Anterior cingulate cortex (tissue), 58 donors: ENCODE data around the gene IFITM5.
A peak's percentile ranks its signal among the peaks of the same experiment; 100 is the strongest.

Source experiments
- DNase-seq, 58 donors: peaks; one replicate each; lab custom pipeline; 2025; lab: John Stamatoyannopoulos, UW

IFITM5 gene

DNA sequence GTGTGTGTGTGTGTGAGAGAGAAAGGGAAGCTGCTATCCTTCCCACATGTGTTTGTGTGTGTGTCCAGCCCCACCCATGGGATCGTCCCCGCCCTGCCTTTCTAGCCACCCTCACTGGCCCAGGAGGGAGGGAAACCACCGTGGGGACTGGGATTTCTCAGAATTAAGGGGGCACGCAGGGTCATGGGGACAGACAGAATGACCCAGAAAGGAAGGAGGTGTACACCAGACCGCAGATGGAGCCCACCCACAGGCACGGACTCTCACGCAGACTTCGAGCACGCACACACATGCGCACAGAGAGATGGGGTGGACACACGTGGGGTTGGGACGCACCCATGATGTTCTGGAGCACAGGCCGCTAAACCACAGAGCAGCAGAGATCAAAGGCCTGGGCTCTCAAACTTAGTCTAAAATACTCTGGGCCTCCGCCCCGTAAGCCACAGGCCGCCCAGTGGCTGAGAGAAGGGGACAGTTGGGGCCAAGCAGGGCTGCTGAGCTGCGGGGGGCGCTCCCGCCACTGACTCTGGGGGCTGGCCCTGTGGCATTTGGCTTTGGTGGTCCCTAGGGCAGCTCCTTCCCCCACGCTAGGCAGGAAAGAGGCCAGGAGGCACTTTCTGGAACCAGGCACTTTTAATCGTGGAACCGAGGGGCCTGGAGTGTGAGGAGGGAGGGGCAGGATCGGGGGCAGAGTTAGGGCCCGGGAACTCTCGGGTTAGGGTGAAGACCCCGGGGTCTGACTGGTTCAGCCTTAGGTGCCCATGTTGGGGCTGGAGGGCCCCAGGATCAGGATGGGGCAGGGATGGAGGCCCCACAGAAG, 1.5 kb downstream of the IFITM5 start:
- no peak for DNase-seq

DNA sequence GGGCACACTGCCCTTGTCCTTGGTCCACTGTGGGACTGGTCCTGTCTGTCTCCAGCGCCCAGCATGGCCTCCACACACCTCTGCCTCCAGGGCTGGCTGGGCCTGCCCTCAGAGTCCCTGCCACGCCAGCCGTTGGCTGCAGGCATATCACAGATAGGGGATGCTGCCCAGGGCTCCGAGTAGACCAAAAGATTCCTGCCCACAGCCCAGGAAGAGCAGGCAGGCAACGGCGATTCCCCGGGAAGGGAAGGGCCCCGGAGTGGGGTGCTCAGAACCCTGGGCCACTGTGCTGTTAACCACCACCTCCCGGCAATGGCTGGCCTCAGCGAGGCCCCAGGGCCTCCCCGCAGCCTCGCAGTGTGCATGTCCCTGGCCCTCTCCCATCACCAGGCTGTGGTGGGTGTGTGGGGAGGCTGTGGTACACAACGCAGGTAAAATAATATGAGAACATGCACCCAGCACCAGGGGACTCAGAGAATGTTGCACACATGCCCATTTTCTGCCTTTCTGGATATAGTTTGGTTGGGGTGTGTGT, 2.2 kb downstream of the IFITM5 start:
- DNase-seq, result no peak

DNA sequence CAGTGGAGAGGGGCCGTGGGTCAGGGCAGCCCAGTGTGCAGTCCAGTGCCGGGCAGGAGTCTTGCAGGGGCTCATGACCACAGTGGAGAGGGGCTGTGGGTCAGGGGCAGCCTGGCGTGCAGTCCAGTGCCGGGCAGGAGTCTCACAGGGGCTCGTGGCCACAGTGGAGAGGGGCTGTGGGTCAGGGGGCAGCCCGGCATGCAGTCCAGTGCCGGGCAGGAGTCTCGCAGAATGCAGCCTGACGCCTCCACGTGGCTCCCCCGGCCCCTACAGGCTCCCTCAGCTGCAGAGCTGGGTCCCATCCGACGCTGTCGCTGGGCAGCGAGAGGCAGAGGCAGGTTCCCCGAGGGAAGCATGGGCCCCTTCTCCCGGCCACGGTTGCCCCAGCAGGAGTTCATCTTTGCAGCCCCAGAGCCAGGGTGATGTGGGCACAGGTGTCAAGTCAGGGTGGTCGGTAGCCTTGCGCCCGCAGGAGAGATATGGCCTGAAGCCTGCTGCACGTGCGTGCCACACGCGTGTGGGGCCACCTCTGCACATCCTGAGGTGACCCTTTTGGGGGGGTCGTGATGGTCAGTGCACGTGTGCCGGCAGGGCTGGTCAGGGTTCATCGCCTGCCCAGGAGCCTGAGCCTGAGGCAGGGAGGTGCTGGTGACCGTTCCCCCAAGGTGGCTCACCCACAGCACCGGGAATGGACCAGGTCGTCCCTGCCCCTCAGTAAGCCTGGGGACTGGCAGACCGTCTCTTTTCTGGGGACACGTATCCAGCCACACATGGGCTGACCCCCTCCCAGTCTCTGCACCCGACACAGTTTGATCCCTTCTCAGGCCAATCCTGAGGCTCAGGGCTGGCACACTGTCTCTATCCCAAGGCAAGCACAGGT, 2.9 kb downstream of the IFITM5 start:
- DNase-seq, result no peak

DNA sequence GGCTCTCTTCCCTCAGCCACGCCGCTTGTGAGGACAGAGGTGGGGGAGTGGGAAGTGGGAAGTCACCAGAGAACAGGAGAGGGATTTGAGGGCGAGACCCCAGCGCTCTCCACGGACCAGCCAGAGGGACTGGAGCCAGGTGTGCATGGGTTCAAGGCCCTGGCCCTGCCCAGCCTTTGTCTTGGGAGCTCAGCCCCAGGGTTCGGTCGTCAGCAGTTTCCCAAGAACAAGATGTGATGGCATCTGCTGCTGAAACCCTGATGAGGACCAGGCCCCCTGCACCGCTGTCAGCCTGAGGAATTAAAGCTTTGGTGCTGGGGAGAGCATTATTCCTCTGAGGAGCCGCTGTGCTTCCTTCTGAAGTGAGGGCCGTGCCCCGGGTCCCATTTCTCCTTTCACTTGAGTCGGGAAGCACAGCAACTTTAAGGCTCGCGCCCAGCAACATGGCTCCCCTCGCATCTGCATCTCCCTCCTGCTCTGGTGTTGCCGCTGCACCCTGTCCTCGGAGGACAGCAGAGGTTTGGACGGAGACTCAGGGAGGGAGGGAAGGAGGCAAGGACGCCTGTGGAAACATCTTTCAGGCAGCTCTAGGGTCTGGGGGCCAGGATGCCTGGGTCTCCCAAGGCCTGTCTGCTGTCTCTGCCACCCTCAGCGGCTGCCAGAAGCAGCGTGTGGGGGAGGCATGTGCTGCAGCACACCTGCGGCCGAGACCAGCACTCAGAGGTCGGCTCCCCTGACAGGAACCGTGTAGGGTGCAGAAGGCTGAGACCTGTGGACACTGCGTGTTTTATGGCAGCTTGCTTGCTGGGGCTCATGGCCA, 3.8 kb downstream of the IFITM5 start:
- no peak for DNase-seq

DNA sequence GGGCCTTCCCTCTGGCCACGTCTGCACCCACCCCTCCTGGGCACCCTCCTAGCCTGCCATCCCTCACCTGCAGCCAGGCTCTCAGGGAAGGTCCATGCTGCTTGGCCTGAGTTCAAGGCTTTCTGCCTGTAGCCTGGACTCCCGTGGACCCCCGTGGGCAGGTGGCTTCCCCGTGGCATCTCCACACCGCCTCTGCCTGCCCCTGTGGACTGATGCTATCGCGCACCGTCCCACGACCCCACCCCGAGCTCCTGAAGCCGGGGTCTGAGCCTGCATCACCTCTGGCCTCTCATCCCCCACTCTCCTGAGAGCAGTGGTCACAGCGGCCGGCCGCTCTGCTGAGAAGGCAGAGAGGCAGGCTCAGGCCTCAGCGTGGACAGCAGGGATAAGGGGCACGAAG, 4.5 kb downstream of the IFITM5 start:
- DNase-seq, result no peak

DNA sequence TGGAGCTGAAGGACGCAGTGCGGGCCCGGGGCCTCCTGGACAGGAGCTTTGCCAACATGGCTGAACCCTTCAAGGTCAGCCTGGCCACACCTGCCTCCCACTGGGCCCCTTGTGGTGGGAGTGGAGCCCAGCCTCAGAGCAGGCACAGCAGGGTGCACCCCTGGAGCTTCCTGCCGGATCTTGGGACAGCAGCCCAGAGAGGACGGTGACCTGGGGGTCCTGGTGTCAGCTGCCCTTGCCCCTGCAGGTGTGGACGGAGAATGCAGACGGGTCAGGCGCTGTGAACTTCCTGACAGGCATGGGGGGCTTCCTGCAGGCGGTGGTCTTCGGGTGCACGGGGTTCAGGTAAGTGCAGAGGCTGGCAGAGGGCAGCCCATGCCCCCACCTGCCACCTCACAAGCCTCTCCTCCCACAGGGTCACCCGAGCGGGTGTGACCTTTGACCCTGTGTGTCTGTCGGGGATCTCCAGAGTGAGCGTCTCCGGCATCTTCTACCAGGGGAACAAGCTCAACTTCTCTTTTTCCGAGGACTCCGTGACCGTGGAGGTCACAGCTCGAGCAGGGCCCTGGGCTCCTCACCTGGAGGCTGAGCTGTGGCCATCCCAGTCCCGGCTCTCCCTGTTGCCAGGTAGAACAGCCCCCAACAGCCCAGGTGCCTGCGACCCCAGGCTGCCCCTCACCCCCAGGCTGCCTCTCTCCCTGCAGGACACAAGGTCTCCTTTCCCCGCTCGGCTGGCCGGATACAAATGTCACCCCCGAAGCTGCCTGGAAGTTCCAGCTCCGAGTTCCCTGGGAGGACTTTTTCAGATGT, 5.3 kb downstream of the IFITM5 start:
- DNase-seq, result no peak

DNA sequence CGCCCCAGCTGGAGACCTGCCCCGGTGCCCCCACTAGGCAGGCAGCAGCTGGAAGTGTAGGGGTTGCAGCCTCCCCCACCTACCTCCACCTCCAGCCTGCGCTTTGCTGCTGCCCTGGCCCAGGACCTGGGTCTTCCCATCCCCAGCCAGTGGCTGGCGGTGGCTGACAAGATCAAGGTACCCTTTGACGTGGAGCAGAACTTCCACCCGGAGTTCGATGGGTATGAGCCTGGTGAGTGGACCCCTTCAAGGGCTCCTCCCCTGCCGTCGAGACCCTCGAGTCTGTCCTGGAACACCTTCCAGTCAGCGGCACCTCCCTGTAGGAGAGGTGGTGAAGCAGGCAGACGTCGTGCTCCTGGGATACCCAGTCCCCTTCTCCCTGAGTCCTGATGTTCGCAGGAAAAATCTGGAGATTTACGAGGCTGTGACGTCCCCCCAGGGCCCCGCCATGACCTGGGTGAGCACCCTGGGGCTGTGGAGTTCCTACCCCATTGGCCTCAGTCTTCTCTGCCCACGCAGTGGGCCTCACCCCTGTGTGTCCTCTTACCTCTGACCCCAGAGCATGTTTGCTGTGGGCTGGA, 6.0 kb downstream of the IFITM5 start:
- no peak for DNase-seq

DNA sequence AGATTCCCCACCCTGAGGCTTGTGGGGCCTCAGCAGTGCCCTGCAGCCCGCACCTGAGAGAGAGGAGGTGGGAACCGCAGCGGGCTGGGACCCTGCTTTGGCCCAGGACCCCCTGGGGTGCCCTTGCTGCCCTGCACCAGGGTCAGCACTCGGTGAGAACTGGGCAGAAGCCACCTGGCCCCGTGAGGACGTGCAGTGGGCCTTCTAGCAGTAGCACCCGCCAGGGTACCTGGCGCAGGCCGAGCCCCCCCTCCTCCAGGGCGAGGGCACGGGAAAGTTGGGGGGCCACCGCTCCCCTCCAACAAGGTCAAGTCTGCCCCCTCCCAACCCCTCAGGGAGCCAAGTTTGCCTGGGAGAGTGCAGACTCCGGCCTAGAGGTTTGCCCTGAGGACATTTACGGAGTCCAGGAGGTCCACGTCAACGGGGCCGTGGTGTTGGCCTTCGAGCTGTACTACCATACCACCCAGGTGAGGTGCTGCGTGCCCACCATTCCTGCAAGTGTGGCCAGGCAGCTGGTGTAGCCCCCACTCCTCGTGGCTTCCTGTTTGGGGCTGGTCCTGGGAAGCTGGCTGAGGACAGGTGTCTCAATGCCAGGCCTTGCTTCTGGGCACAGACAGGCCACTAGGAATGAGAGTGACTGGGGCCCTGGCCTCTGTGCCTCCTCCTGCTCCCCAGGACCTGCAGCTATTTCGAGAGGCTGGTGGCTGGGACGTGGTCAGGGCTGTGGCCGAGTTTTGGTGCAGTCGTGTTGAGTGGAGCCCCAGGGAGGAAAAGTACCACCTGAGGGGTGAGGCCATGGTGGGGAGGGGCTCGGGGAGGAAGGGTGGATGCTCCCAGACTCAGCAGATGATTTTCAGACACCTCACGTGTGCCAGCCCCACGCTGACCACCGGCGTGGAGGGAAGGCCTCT, 6.9 kb downstream of the IFITM5 start:
- no peak for DNase-seq

DNA sequence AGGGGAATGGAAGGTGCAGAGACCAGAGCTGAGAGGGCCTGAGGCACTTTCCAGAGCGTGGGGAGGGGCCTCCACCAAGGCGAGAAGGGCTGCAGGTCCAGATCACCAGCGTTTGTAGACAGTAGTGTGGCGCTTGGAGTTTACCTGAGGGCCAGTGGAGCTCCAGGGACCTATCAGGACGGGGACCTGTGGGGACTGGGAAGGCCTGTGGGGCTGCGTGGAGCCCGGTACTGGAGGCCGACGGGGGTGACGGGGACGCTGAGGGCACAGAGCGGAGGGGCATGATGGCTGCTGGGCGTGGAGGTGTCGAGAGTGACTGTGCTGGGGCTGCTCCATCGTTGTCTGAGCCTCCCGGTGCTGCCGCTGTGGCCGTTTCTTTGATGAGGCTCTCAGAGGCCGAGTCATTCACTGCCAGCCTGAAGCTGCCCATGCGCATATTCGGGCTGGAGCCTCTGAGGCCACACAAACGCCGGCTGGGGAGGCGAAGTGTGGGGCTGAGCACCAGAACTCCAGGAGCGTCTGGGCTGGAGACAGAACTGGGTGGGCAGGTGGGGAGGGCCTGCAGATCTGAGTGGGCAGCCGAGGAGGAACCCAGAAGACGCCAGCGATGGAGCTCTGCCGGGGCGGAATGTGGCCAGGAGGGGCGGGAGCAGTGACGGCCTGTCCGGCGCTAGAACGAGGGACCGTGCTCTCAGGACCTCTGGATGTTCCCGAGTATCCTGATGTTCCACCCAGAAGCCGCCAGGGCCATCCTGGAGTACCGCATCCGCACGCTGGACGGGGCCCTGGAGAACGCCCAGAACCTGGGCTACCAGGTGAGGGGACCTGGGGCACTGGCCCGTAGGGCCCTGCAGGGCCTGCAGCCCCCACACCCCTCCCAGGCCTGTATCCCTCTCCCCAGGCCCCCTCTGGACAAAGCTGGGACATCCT, 7.8 kb downstream of the IFITM5 start:
- DNase-seq, result no peak

DNA sequence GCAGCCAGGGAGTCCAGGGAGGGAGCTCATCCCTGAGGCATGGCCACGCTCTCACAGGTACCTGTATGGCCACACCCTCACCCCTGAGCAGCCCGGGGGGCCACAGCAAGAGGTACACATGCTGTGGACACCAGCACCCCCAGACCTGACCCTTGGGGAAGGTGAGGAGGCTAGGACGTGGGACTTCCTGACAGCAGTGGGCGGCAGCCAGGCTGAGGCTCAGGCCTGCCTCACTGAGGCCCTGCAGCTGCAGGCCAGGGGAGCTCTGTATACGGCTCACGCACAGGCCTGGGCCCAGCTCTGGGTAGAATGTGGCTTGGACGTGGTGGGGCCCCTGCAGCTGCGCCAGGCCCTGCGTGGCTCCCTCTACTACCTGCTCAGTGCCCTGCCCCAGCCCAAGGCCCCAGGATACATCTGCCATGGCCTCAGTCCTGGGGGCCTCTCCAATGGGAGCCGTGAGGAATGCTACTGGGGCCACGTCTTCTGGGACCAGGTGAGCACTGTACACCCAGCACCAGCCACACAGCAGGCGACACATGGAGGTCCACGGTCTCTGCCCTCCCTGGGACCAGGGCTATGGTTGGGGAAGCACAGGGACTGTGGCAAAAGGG, 8.6 kb downstream of the IFITM5 start:
- DNase-seq, result no peak

DNA sequence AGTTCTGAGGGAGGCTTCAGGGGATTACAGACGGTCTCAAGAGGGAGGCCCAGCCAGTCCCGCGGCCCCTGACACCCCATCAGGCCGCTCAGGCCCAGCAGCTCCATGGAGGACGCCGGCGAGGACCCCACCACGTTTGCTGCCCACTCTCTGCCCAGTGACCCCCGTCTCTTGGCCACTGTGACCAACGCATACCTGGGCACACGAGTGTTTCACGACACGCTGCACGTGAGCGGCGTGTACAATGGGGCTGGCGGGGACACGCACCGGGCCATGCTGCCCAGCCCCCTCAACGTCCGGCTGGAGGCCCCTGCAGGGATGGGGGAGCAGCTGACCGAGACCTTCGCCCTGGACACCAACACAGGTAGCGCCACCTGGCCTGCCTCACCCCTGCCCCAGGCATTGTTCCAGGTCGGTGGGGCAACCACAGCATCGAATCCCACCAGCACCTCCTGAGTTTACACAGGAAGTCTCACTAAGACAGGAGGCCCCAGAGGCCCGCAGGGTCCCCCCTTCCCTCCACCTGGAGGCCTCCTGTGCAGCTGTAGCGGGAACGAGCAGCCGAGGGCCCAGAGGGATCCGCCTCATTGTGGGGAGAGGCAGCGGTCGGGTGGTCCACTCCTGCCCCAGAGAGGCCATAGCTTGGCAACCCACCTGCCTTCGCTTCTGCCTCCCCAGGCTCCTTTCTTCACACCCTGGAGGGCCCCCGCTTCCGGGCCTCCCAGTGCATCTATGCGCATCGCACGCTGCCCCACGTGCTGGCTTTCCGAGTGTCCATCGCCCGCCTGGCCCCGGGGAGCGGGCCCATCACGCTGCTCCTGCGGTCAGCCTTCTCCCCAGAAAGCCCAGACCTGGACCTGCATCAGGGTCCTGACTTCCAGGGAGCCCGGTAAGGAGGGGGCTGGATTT, 9.4 kb downstream of the IFITM5 start:
- DNase-seq, result no peak

DNA sequence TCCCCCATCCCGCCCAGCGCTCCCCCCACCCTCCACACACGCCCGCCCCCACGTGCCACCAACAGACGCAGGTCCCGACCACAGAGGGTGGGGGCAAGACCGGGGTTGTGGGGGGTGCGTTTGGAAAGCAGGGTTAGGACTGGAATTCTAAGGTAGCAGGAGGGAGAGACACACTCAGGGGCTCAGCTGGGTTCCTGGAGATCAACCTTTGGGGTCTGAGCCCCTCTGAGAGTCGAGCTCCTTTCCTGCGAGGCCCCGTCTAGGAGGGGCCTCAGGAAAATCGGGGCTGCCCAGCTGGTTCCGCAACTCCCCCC, 10.0 kb downstream of the IFITM5 start:
- DNase-seq, result no peak

DNA sequence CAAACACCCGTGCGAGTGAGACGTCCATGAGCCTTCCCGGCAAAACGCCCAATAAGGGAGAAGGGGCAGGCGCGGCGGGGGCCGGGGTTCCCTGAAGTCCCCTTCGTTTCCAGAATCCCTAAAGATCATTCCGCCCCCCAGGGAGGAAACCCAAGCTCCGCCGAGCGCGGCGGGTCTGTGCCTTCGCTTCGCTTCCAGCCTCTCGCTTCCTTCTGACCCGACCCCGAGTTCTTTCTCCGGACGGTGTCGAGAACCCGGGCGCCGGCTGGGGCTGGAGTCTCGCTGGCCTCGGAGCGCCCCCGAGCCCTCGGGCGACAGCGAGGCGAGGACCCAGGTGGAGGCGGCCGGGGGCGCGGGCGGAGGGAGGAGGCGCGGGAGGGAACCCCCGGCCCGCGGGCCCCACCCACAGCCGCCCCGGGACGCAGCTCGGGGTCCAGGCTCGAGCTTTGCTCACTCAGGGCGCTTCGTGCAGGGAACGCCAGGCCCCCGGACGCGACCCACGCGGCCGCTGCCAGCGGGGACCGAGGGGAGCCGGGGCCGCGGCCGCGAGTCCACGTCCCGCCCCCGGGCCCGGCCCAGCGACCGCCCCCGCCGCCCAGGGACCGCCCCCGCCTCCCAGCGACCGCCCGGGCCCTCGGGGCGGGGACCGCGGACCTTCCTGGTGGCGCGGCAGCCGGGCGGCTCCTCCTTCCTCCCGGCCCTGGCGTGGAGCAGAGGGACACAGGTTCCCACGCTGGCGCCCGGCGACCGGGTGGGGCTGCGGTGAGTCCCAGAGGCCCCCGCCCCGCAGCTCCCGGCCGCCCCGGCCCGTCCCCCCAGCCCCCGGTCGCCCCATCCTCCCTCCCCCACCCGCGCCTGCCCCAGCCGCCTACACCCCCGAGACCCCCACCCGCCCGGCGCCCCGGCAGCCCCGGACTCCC, 10.6 kb downstream of the IFITM5 start, which contains the start of gene PGGHG:
TSS of gene PGGHG (plus strand) at position 649 of the 920 bp plus-strand sequence. CDS start 691 bp downstream, outside the sequence.
- peak in 3 of 58 donors; percentile 16 to 42 (median 28) for DNase-seq

DNA sequence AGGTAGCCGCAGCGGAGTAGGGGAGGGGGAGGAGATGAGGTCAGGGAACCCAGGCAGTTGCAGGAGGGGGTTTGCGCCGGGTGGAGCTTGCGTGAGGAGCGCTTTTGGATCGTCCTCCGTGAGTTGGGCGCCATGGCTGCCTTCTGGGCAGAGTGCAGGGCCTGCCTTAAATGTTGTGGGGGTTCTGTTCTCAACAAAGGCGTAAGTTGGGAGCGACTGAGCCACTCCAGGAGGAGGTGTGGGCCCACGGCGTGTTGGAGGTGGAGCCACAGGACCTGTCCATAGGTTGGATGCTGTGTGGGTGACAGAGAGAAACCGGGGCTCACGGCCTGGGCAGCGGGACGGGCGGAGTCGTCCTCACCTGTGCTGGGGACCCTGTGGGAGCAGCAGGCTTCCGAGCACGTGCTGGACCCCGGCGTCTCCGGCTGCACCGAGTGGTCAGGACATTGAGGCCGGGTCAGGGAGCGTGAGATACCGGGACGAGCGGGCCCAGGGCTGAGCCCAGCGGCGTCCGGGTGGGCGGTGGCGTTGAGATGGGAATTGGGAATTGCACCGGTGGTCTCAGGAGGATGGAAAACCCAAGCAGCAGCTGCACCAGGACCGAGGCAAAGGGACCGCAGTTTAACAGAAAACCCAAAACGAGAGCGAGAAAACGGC, 11.4 kb downstream of the IFITM5 start:
- no peak for DNase-seq
